Progenitor cell of endocrine pancreas (in vitro differentiated cells): ENCODE data around the gene C9orf43. TPM values are rescaled to one million over a fixed set of nuclear protein-coding genes. Genes with fewer than 3 reads are reported as not detected.
A peak's percentile ranks its signal among the peaks of the same experiment; 100 is the strongest.

Experiments
- DNase-seq: peaks from one replicate; pipeline ENCODE4 v3.0.0; 2021; ENCODE audit warnings: low spot score; ENCODE audit not compliant: unreplicated experiment
- H3K27ac Mint-ChIP-seq: 2 replicates; pipeline ENCODE4 v1.8.0; 2021; ENCODE audit warnings: mild to moderate bottlenecking, moderate library complexity, mixed read lengths
- H3K27me3 Mint-ChIP-seq: 2 replicates; pipeline ENCODE4 v1.8.0; 2021; ENCODE audit warnings: mixed read lengths
- H3K36me3 Mint-ChIP-seq: 2 replicates; pipeline ENCODE4 v1.8.0; 2022; ENCODE audit warnings: mixed read lengths; ENCODE audit not compliant: insufficient read depth
- H3K4me1 Mint-ChIP-seq: 2 replicates; pipeline ENCODE4 v1.8.0; 2021; ENCODE audit warnings: low read depth, mixed read lengths
- H3K4me3 Mint-ChIP-seq: 2 replicates; pipeline ENCODE4 v1.8.0; 2021; ENCODE audit warnings: low read depth, mild to moderate bottlenecking, moderate library complexity, mixed read lengths
- H3K9me3 Mint-ChIP-seq: 2 replicates; pipeline ENCODE4 v1.8.0; 2021; ENCODE audit warnings: low read depth, mixed read lengths
- CTCF ChIP-seq: fragments of 200-600 bp; sonication (generic); IDR thresholded peaks from one replicate; pipeline ENCODE4 v1.5.0; 2021; ENCODE audit warnings: antibody characterized with exemption, mild to moderate bottlenecking; ENCODE audit not compliant: unreplicated experiment
- total RNA-seq: library from RNA; stranded (reverse); gene quantifications from 2 replicates; pipeline ENCODE4 v1.2.1, GENCODE V29; 2021

C9orf43 gene
- total RNA-seq, 1 donor from 2014 or later = 1.6 TPM

- no peaks in the 10 kb centered on the region for H3K9me3 Mint-ChIP-seq
- H3K4me1 Mint-ChIP-seq = peaks cover 6% of the 10 kb centered on the region
- no peak for TF ChIP-seq CTCF
- no peaks in the 10 kb centered on the region for H3K27me3 Mint-ChIP-seq
- DNase-seq = no peak
- peak overlapping the region; percentile 38 for H3K27ac Mint-ChIP-seq
- H3K36me3 Mint-ChIP-seq = peaks cover 11% of the 10 kb centered on the region
- H3K4me3 Mint-ChIP-seq = no peak overlapping the region
Observed at GRCh38 chr9:113368348-113368981, 42.1 kb upstream of the C9orf43 start.

- TF ChIP-seq CTCF = no peak
- no peak overlapping the region for H3K4me3 Mint-ChIP-seq
- H3K9me3 Mint-ChIP-seq = no peaks in the 10 kb centered on the region
- no peak overlapping the region for H3K27ac Mint-ChIP-seq
- H3K4me1 Mint-ChIP-seq = peaks cover 6% of the 10 kb centered on the region
- DNase-seq = no peak
- no peaks in the 10 kb centered on the region for H3K27me3 Mint-ChIP-seq
- peaks cover 10% of the 10 kb centered on the region for H3K36me3 Mint-ChIP-seq
Observed at GRCh38 chr9:113368982-113369854, 41.3 kb upstream of the C9orf43 start.

GRCh38 chr9:113369855-113370140 is 40.7 kb upstream of the C9orf43 start:
- DNase-seq = no peak
- Mint-ChIP-seq H3K36me3 (peaks cover 13% of the 10 kb centered on the region), H3K9me3 (no peaks in the 10 kb centered on the region), H3K27me3 (no peaks in the 10 kb centered on the region), H3K4me3 (no peak overlapping the region), H3K4me1 (peaks cover 8% of the 10 kb centered on the region), H3K27ac (peak overlapping the region; percentile 73)
- TF ChIP-seq CTCF = no peak

- TF ChIP-seq CTCF = no peak
- Mint-ChIP-seq H3K27ac (peak overlapping the region; percentile 84), H3K4me3 (no peak overlapping the region), H3K36me3 (peaks cover 15% of the 10 kb centered on the region), H3K4me1 (peaks cover 18% of the 10 kb centered on the region), H3K9me3 (no peaks in the 10 kb centered on the region), H3K27me3 (no peaks in the 10 kb centered on the region)
- no peak for DNase-seq
Observed at GRCh38 chr9:113370806-113371325, 39.7 kb upstream of the C9orf43 start.

GRCh38 chr9:113372059-113372458 is 38.5 kb upstream of the C9orf43 start:
- no peak for TF ChIP-seq CTCF
- Mint-ChIP-seq H3K9me3 (no peaks in the 10 kb centered on the region), H3K27me3 (no peaks in the 10 kb centered on the region), H3K27ac (peak overlapping the region; percentile 84), H3K4me1 (peaks cover 20% of the 10 kb centered on the region), H3K36me3 (peaks cover 15% of the 10 kb centered on the region), H3K4me3 (no peak overlapping the region)
- DNase-seq = no peak
